Measurements from ENCODE around the gene TVP23C. TPM values are rescaled to one million over a fixed set of nuclear protein-coding genes. Genes with fewer than 3 reads are reported as not detected.

TVP23C gene
- total RNA-seq, 2 experiments from 2014 or later = 21.0 to 24.3 TPM

GRCh38 chr17:15478845-15479244 lies 84.4 kb downstream of the TVP23C start:
- Mint-ChIP-seq H3K4me3 (no peak overlapping the region), H3K4me1 (peaks cover 6% of the 10 kb centered on the region), H3K27ac (no peak overlapping the region), H3K27me3 (no peaks in the 10 kb centered on the region), H3K36me3 (peaks cover 15% of the 10 kb centered on the region), H3K9me3 (no peaks in the 10 kb centered on the region)
- ATAC-seq (ENCODE audit: low read depth) = no peak
- POLR2A ChIA-PET = no interaction called here
- no peak for DNase-seq

GRCh38 chr17:15475631-15476354 lies 87.5 kb downstream of the TVP23C start:
- DNase-seq (no peak), ATAC-seq (ENCODE audit: low read depth) (no peak)
- Mint-ChIP-seq H3K27me3 (no peaks in the 10 kb centered on the region), H3K36me3 (peaks cover 13% of the 10 kb centered on the region), H3K9me3 (no peaks in the 10 kb centered on the region), H3K4me1 (peaks cover 6% of the 10 kb centered on the region), H3K4me3 (no peak overlapping the region), H3K27ac (no peak overlapping the region)
- POLR2A ChIA-PET = no interaction called here

DNA sequence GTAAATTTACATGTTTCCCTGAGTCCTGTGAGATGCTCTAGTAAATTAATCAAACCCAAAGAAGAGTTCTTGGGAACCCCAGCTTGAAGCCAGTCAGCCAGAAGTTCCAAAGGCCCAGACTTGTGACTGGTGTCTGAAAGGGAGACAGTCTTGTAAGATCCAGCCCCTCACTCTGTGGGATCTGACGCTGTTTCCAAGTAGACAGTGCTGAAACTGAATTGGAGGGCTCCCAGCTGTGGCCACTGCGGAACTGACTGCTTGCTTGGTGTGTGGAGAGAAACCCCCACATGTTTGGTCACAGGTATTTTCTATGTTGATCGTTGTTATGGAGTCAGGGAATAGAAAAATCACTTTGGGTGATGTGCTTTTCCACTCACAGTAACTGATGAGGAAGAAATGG lies 90.4 kb downstream of the TVP23C start:
- POLR2A ChIA-PET = no interaction called here
- no peaks in the 10 kb centered on the region for H3K27me3 Mint-ChIP-seq
- DNase-seq (no peak), ATAC-seq (ENCODE audit: low read depth) (no peak)
- H3K27ac Mint-ChIP-seq = no peak overlapping the region
- no peaks in the 10 kb centered on the region for H3K9me3 Mint-ChIP-seq
- H3K4me1 Mint-ChIP-seq = no peaks in the 10 kb centered on the region
- H3K4me3 Mint-ChIP-seq = no peak overlapping the region
- peaks cover 10% of the 10 kb centered on the region for H3K36me3 Mint-ChIP-seq

DNA sequence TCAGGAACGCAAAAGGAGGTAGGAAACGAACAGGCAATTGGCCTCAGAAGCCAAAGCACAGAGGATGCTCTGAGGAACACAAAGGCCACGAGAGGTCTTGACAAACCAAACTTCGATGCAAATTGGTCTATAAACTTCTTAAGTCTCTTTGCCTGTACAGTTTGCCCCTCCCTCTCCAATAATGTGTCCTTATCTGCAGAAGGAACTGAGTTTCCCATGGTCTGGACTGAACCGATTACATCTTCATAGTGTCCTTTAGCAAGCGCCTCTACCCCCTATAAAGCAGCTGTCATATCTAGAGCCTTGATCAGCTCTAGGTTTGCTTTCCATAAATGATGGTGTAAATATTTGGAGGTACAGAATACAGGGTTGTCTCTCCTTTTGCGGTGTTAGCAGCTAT lies 92.7 kb downstream of the TVP23C start:
- Mint-ChIP-seq H3K27me3 (no peaks in the 10 kb centered on the region), H3K27ac (no peak overlapping the region), H3K4me1 (no peaks in the 10 kb centered on the region), H3K4me3 (no peak overlapping the region), H3K9me3 (no peaks in the 10 kb centered on the region), H3K36me3 (peaks cover 8% of the 10 kb centered on the region)
- ATAC-seq (ENCODE audit: low read depth) = no peak
- no peak for DNase-seq
- POLR2A ChIA-PET = no interaction called here

- ATAC-seq (ENCODE audit: low read depth) (no peak), DNase-seq (no peak)
- Mint-ChIP-seq H3K9me3 (no peaks in the 10 kb centered on the region), H3K4me1 (no peaks in the 10 kb centered on the region), H3K27me3 (no peaks in the 10 kb centered on the region), H3K36me3 (peaks cover 3% of the 10 kb centered on the region), H3K4me3 (no peak overlapping the region), H3K27ac (no peak overlapping the region)
- POLR2A ChIA-PET = no interaction called here
Measured at GRCh38 chr17:15469260-15469659, 94.0 kb downstream of the TVP23C start.

GRCh38 chr17:15468126-15468525 lies 95.2 kb downstream of the TVP23C start:
- DNase-seq = no peak
- POLR2A ChIA-PET = no interaction called here
- H3K27ac Mint-ChIP-seq = peak overlapping the region; percentile 8
- no peaks in the 10 kb centered on the region for H3K9me3 Mint-ChIP-seq
- ATAC-seq (ENCODE audit: low read depth) = no peak
- H3K4me1 Mint-ChIP-seq = no peaks in the 10 kb centered on the region
- H3K36me3 Mint-ChIP-seq = peaks cover under 1% of the 10 kb centered on the region
- no peak overlapping the region for H3K4me3 Mint-ChIP-seq
- H3K27me3 Mint-ChIP-seq = no peaks in the 10 kb centered on the region

DNA sequence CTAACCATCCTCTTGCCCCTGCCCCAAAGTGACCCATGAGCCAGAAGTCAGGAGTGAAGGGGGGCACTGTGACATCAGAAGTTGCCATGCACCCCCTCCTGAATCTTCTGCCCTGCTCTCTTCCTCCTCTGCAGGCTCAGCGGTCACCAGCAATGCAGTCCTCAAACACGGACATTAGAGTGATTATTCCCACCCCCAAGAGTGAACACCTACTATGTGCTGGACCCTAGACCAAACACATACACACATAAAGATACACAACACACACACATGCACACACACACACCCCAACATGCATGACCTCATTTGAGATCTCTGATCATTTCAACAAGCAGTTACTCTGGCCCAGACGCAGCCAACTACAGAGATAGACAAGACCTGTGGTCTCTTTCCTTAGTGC lies 95.7 kb downstream of the TVP23C start, which contains the start of gene CDRT4:
Gene CDRT4, minus strand, starts transcription at position 30 of the 400 bp plus-strand sequence. CDS start 27,383 bp downstream, outside the sequence.
- POLR2A ChIA-PET = no interaction called here
- DNase-seq = no peak
- Mint-ChIP-seq H3K27ac (peak within 1 kb of the TSS; percentile 8), H3K9me3 (no peaks in the 10 kb centered on the region), H3K36me3 (peaks cover 4% of the 10 kb centered on the region), H3K4me3 (no peak within 1 kb of the TSS), H3K4me1 (no peaks in the 10 kb centered on the region), H3K27me3 (no peaks in the 10 kb centered on the region)
- no peak for ATAC-seq (ENCODE audit: low read depth)

GRCh38 chr17:15466131-15466530 lies 97.2 kb downstream of the TVP23C start:
- H3K36me3 Mint-ChIP-seq = peaks cover 4% of the 10 kb centered on the region
- DNase-seq (no peak), ATAC-seq (ENCODE audit: low read depth) (no peak)
- no peak overlapping the region for H3K4me3 Mint-ChIP-seq
- no peaks in the 10 kb centered on the region for H3K4me1 Mint-ChIP-seq
- POLR2A ChIA-PET = no interaction called here
- no peak overlapping the region for H3K27ac Mint-ChIP-seq
- no peaks in the 10 kb centered on the region for H3K9me3 Mint-ChIP-seq
- H3K27me3 Mint-ChIP-seq = no peaks in the 10 kb centered on the region

GRCh38 chr17:15465045-15465701 lies 98.1 kb downstream of the TVP23C start:
- Mint-ChIP-seq H3K27ac (no peak overlapping the region), H3K4me3 (no peak overlapping the region), H3K27me3 (no peaks in the 10 kb centered on the region), H3K4me1 (no peaks in the 10 kb centered on the region), H3K36me3 (peaks cover 4% of the 10 kb centered on the region), H3K9me3 (no peaks in the 10 kb centered on the region)
- POLR2A ChIA-PET = no interaction called here
- ATAC-seq (ENCODE audit: low read depth) (no peak), DNase-seq (no peak)

DNA sequence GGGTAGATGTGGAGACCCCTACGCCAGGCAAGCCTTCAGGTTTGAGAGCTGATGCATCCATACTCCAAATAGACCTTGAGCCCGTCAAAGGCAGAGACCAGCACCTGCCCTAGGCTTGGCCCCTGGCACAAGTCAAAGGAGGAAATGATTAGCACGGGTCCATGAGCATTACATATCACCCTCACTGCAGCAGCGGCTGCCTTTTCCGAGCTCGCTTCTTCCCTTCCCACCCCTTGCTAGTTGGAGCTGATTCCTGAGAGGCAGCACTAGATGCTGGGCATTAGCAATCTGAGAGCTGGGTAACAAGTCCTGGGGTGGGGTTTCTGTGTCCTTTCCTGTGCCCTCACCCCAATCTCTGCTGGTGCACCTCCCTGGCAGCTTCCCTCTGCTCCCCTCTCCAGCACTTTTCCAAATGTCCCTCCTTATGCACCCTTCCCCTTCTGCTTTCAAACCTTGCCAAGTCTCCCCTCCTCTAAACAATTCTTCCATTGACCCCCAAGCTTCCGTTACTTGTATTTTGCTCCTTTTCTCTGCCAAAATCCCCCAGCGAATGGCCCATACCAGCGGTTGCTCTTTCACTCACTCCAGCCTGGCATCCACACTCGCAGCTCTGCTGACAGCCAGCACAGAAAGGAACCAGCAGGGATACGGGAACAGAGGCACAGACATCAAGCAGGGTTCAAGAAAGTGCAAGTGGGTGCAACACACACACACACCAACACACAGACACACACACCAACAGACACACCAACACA lies 98.9 kb downstream of the TVP23C start:
- Mint-ChIP-seq H3K27ac (no peak overlapping the region), H3K4me1 (no peaks in the 10 kb centered on the region), H3K9me3 (no peaks in the 10 kb centered on the region), H3K4me3 (no peak overlapping the region), H3K36me3 (peaks cover 8% of the 10 kb centered on the region), H3K27me3 (no peaks in the 10 kb centered on the region)
- POLR2A ChIA-PET = interaction anchor here (0.6 kb wide), 1 partner anchor 1163 kb away, joined by 3 read pairs; the partner anchor contains the start of gene HS3ST3B1
- no peak for DNase-seq
- no peak for ATAC-seq (ENCODE audit: low read depth)

GRCh38 chr17:15462976-15463772 lies 100.1 kb downstream of the TVP23C start:
- POLR2A ChIA-PET = no interaction called here
- ATAC-seq (ENCODE audit: low read depth) = no peak
- DNase-seq = no peak
- no peak overlapping the region for H3K27ac Mint-ChIP-seq
- no peaks in the 10 kb centered on the region for H3K27me3 Mint-ChIP-seq
- H3K4me3 Mint-ChIP-seq = no peak overlapping the region
- no peaks in the 10 kb centered on the region for H3K9me3 Mint-ChIP-seq
- peaks cover 8% of the 10 kb centered on the region for H3K36me3 Mint-ChIP-seq
- no peaks in the 10 kb centered on the region for H3K4me1 Mint-ChIP-seq

DNA sequence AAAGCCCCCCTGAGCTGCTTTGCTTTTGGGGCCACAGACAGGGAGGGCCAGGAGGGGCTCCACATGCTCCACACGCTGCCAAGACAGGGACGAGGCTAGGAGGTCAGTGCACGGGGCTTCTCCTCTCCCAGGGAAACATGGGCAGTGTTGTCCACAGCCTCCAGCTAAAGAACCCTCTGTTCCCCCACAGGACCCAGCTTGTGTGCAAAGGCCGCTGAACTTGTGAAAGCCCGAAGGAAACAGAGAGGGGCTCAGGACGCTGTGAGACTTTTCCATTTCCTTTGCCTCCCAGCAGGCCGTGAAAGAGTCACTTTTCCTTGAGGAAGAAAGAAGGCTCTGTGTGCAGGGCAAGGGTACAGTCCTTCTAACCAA lies 105.6 kb downstream of the TVP23C start:
- Mint-ChIP-seq H3K4me1 (no peaks in the 10 kb centered on the region), H3K36me3 (peaks cover 24% of the 10 kb centered on the region), H3K27ac (no peak overlapping the region), H3K4me3 (no peak overlapping the region), H3K9me3 (peaks cover 8% of the 10 kb centered on the region), H3K27me3 (no peaks in the 10 kb centered on the region)
- POLR2A ChIA-PET = no interaction called here
- DNase-seq (no peak), ATAC-seq (ENCODE audit: low read depth) (no peak)

- Mint-ChIP-seq H3K4me1 (no peaks in the 10 kb centered on the region), H3K36me3 (peaks cover 24% of the 10 kb centered on the region), H3K9me3 (peaks cover 8% of the 10 kb centered on the region), H3K27me3 (no peaks in the 10 kb centered on the region), H3K27ac (no peak overlapping the region), H3K4me3 (no peak overlapping the region)
- POLR2A ChIA-PET = no interaction called here
- DNase-seq (no peak), ATAC-seq (ENCODE audit: low read depth) (no peak)
Measured at GRCh38 chr17:15456972-15457722, 106.1 kb downstream of the TVP23C start.

All from activated naive CD8-positive, alpha-beta T cell treated with anti-CD3 and anti-CD28 coated beads, Interleukin-2, amount 10 ng/mL, durations not matched to agents 7 days and 5 days (primary cell).